ENCODE measurements around the gene NFKBIL1. TPM values are rescaled to one million over a fixed set of nuclear protein-coding genes. Genes with fewer than 3 reads are reported as not detected.

The NFKBIL1 gene
- total and polyA plus RNA-seq, 10 of the 15 experiments (the other 5 are each of a cell fraction or from before 2014, with no cell fraction given) = 0.19 to 15.1 (median 7.0) TPM

DNA sequence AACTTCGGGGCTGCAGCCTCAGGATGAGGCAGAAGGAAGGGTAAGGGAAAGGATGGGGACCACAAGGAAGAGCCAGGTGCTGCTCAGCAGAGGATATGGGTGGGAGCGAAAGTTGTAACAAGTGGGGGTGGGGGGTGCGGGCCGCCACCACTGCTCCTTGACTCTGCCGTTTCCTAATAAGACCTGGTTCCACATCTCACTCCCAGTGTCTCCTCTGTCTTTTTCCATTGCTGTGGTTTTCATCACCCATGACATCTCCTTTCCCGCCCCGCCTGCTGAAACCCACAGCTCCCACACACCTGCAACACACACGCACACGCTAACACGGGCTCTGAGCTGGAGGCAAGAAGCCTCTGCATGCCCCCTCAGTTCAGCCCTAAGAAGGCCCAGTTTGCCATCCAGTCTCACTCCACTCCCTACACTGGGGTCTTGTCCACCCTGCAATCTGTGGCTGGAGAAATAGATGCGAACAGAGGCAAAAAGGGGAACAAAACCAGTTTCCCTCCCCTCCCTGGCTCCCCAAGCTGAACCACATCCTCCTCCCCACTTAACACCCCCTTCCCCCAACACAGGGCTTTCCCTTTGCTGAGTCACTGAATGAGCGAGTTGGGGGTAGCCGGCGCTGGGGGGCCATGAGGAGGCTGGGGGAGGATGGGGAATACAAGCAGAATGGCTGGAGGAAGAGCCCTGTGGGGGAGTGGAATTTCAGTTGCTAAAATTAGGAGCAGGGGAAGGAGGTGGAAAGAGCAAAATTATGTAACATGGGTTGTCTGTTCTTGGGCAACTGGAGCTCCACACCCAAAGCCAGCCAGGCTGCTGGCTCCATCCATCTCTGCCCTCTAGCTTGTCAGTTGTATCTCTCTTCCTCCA is 11.5 kb downstream of the NFKBIL1 start:
- Histone ChIP-seq H3K27ac (ENCODE audit: control insufficient read depth, insufficient read depth) (peak overlapping the region; percentile 99), H3K4me2 (ENCODE audit: control insufficient read depth, insufficient read depth) (peak overlapping the region; percentile 94), H3K4me1 (ENCODE audit: control insufficient read depth, insufficient read depth, low read length) (peaks cover 76% of the 10 kb centered on the region), H3K27me3 (replicated peaks in 1 of 2; ENCODE audit: control insufficient read depth in 2 of 2, insufficient read depth in 2 of 2, low read length in 1 of 2) (no peaks in the 10 kb centered on the region), H4K20me1 (ENCODE audit: control insufficient read depth, insufficient read depth) (no peaks in the 10 kb centered on the region), H3K36me3 (ENCODE audit: control insufficient read depth in 2 of 2, insufficient read depth in 2 of 2, low read length in 1 of 2) (peaks cover 0 to 8% of the 10 kb centered on the region in 2 experiments; a peak in 2 of 4 replicates), H3K9ac (ENCODE audit: control insufficient read depth, insufficient read depth, low read length) (peak overlapping the region; percentile 84), H3K9me3 (replicated peaks; ENCODE audit: control insufficient read depth, insufficient read depth, low read length) (no peaks in the 10 kb centered on the region), H3K79me2 (ENCODE audit: control insufficient read depth, insufficient read depth, low read length) (peaks cover 16% of the 10 kb centered on the region), H3K4me3 (peak overlapping the region; percentile 55), H2AFZ (ENCODE audit: control insufficient read depth, low read depth, low read length) (no peak overlapping the region)
- FAIRE-seq (peak; percentile 80), ATAC-seq (peak; percentile 67), DNase-seq (ENCODE audit: low read depth, low spot score) (peak; percentile 87)
- CTCF ChIA-PET = interaction anchor here (0.6 to 34.8 kb wide), 6 partner anchors 9 to 1286 kb away, joined by 3 to 2098 read pairs (median 12); partner anchors contain the start of genes LST1, LTA, LTB and MDC1
- intact Hi-C loops (cut with micrococcal nuclease; ENCODE audit: unreplicated experiment) (loop anchor here (2.0 kb wide), 1 partner anchor 22 kb away; no protein-coding TSS in a partner anchor), in situ Hi-C loops (cut with MboI) (loop anchor here (25.0 kb wide), 2 partner anchors 1053 to 1403 kb away; partner anchors contain the start of genes BRD2 and HLA-DMA)
- POLR2A ChIA-PET = interaction anchor here (1.0 to 9.1 kb wide), 7 partner anchors 10 to 57 kb away, joined by 4 to 255 read pairs (median 8); partner anchors contain the start of genes DDX39B, LTB, NCR3 and TNF
- RAD21 ChIA-PET (ENCODE audit: unreplicated experiment) = interaction anchor here (0.6 to 15.9 kb wide), 5 partner anchors 10 to 37 kb away, joined by 4 to 620 read pairs (median 62); partner anchors contain the start of genes ATP6V1G2, DDX39B, LST1 and LTA
- SMC1A ChIA-PET (ENCODE audit: uncharacterized antibody, unreplicated experiment) = interaction anchor here (0.9 to 34.7 kb wide), 5 partner anchors 9 to 63 kb away, joined by 3 to 1989 read pairs (median 5); partner anchors contain the start of genes LST1, LTA, LTB and NCR3
- WGBS (ENCODE audit: insufficient coverage, insufficient replicate concordance, low lambda C conversion rate, missing lambda C conversion rate) = under 1% methylated on average over 14 of the region's 14 CpGs
- BruUV-seq (replicated peaks) = TSS peak; percentile 94
- TF ChIP-seq FOXM1 (IDR thresholded peaks at IDR 0.05; ENCODE audit: low read depth, low read length) (peak; percentile 95), TCF12 (IDR thresholded peaks at IDR 0.05; ENCODE audit: low read depth, low read length) (no peak; the same call in 1 of the 2 replicates), TCF3 (IDR thresholded peaks at IDR 0.05; ENCODE audit: borderline replicate concordance, insufficient read depth, low read depth, low read length) (peak; percentile 89), SIN3A (IDR thresholded peaks at IDR 0.05; ENCODE audit: low read depth, low read length) (no peak), EZH2 (IDR thresholded peaks at IDR 0.05; ENCODE audit: borderline replicate concordance, control insufficient read depth, low read depth, low read length) (no peak), JUNB (IDR thresholded peaks at IDR 0.05) (peak; percentile 88), ZNF622 (IDR thresholded peaks at IDR 0.05) (no peak), NFXL1 (IDR thresholded peaks at IDR 0.05; ENCODE audit: borderline replicate concordance) (no peak), SUPT20H (IDR thresholded peaks at IDR 0.05; ENCODE audit: borderline replicate concordance, control insufficient read depth, low read depth, low read length) (no peak), NFIC (IDR thresholded peaks at IDR 0.05; ENCODE audit: low read depth, low read length) (peak; percentile 99), HDAC6 (IDR thresholded peaks at IDR 0.05; ENCODE audit: unreplicated experiment) (no peak), BHLHE40 (IDR thresholded peaks at IDR 0.05; ENCODE audit: borderline replicate concordance in 1 of 2, low read depth in 2 of 2, low read length in 1 of 2) (peak; percentile 64 to 77)
- TF ChIP-seq, protein P1, sequence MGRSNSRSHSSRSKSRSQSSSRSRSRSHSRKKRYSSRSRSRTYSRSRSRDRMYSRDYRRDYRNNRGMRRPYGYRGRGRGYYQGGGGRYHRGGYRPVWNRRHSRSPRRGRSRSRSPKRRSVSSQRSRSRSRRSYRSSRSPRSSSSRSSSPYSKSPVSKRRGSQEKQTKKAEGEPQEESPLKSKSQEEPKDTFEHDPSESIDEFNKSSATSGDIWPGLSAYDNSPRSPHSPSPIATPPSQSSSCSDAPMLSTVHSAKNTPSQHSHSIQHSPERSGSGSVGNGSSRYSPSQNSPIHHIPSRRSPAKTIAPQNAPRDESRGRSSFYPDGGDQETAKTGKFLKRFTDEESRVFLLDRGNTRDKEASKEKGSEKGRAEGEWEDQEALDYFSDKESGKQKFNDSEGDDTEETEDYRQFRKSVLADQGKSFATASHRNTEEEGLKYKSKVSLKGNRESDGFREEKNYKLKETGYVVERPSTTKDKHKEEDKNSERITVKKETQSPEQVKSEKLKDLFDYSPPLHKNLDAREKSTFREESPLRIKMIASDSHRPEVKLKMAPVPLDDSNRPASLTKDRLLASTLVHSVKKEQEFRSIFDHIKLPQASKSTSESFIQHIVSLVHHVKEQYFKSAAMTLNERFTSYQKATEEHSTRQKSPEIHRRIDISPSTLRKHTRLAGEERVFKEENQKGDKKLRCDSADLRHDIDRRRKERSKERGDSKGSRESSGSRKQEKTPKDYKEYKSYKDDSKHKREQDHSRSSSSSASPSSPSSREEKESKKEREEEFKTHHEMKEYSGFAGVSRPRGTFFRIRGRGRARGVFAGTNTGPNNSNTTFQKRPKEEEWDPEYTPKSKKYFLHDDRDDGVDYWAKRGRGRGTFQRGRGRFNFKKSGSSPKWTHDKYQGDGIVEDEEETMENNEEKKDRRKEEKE (IDR thresholded peaks at IDR 0.05) = no peak
- TF ChIP-seq, protein P2, sequence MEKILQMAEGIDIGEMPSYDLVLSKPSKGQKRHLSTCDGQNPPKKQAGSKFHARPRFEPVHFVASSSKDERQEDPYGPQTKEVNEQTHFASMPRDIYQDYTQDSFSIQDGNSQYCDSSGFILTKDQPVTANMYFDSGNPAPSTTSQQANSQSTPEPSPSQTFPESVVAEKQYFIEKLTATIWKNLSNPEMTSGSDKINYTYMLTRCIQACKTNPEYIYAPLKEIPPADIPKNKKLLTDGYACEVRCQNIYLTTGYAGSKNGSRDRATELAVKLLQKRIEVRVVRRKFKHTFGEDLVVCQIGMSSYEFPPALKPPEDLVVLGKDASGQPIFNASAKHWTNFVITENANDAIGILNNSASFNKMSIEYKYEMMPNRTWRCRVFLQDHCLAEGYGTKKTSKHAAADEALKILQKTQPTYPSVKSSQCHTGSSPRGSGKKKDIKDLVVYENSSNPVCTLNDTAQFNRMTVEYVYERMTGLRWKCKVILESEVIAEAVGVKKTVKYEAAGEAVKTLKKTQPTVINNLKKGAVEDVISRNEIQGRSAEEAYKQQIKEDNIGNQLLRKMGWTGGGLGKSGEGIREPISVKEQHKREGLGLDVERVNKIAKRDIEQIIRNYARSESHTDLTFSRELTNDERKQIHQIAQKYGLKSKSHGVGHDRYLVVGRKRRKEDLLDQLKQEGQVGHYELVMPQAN (conservative IDR thresholded peaks at IDR 0.05) = no peak
- TF ChIP-seq, protein P3, sequence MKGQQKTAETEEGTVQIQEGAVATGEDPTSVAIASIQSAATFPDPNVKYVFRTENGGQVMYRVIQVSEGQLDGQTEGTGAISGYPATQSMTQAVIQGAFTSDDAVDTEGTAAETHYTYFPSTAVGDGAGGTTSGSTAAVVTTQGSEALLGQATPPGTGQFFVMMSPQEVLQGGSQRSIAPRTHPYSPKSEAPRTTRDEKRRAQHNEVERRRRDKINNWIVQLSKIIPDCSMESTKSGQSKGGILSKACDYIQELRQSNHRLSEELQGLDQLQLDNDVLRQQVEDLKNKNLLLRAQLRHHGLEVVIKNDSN (IDR thresholded peaks at IDR 0.05; ENCODE audit: borderline replicate concordance, extremely low read length, insufficient read depth, low read depth, low read length) = no peak
